Gastrocnemius medialis (tissue), 4 donors: ENCODE results near the gene SSX2IP. TPM values are rescaled to one million over a fixed set of nuclear protein-coding genes. Genes with fewer than 3 reads are reported as not detected.

Experiments used
- ATAC-seq, 2 donors: fragments of 150-250 bp; one replicate each; pipeline ENCODE4 v1.9.1; 2016
- DNase-seq, 2 donors: peaks; one replicate each; pipeline ENCODE4 v3.0.0-alpha.2; 2019
- H3K27ac ChIP-seq, 4 donors: fragments of 200-600 bp; sonication (generic); 1 replicate in 1 of 4; 2 replicates in 3 of 4; pipeline ENCODE4 v1.5.1; 2016 to 2018; ENCODE audit warnings: mild to moderate bottlenecking in 2 of 4, moderate library complexity in 1 of 4
- H3K27me3 ChIP-seq, 3 donors: fragments of 200-600 bp; sonication (generic) in 2 of 3; 1 replicate in 1 of 3; 2 replicates in 2 of 3; pipeline versions ENCODE4 v1.5.1 to v1.6.0; 2016 to 2019; ENCODE audit warnings: mild to moderate bottlenecking in 1 of 3, moderate library complexity in 1 of 3
- H3K36me3 ChIP-seq, 2 donors: fragments of 200-600 bp; sonication (generic) in 1 of 2; one replicate each; pipeline ENCODE4 v1.5.1; 2017 to 2018
- H3K4me1 ChIP-seq, 2 donors: fragments of 200-600 bp; sonication (generic) in 1 of 2; one replicate each; pipeline ENCODE4 v1.5.1; 2016 to 2017; ENCODE audit warnings: mild to moderate bottlenecking in 2 of 2
- H3K4me3 ChIP-seq, 4 donors: fragments of 200-600 bp; sonication (generic) in 3 of 4; 1 replicate in 1 of 4; 2 replicates in 3 of 4; pipeline ENCODE4 v1.5.1; 2016 to 2019; ENCODE audit warnings: mild to moderate bottlenecking in 2 of 4
- H3K9me3 ChIP-seq, 3 donors: fragments of 200-600 bp; sonication (generic) in 2 of 3; 1 replicate in 1 of 3; 2 replicates in 2 of 3; pipeline ENCODE4 v1.5.1; 2016 to 2019
- POLR2A ChIP-seq, 2 donors: fragments of 450-650 bp; IDR thresholded peaks; one replicate each; pipeline ENCODE4 v1.6.1; 2017; ENCODE audit warnings: antibody characterized with exemption in 2 of 2, mild to moderate bottlenecking in 2 of 2, moderate library complexity in 2 of 2
- in situ Hi-C, 4 donors: fragments of 200-750 bp; cut with MboI; loops; one replicate each; pipeline versions ENCODE4 v1.15.0 to v1.8.0; 2017; ENCODE audit warnings: low sequenced_read_pairs in 4 of 4
- intact Hi-C: fragments of 100-400 bp; cut with DNase I; formaldehyde crosslinking; loops from one replicate; pipeline ENCODE4 v1.15.1; 2023; ENCODE audit warnings: low total_unique reads
- total RNA-seq, 4 donors: library from RNA; depleted of rRNA; stranded (reverse); fragments of >200 nt; gene quantifications; one replicate each; pipeline versions ENCODE4 v1.1.0 to v1.2.3, GENCODE V29; 2016
- TF ChIP-seq, protein P1 (sequence below), 5 experiments: fragments of 450-650 bp in 3 of 5; fragments of 200-600 bp in 2 of 5; sonication (generic) in 2 of 5; IDR thresholded peaks in 4 of 5; conservative IDR thresholded peaks in 1 of 5; 1 replicate in 4 of 5; 2 replicates in 1 of 5; pipeline ENCODE4 v1.5.1; 2016 to 2019; ENCODE audit warnings: antibody characterized with exemption in 5 of 5, mild to moderate bottlenecking in 3 of 5, moderate library complexity in 3 of 5

SSX2IP gene
- total RNA-seq, 4 donors from 2014 or later: 3.5 to 7.0 (median 4.7) TPM

DNA sequence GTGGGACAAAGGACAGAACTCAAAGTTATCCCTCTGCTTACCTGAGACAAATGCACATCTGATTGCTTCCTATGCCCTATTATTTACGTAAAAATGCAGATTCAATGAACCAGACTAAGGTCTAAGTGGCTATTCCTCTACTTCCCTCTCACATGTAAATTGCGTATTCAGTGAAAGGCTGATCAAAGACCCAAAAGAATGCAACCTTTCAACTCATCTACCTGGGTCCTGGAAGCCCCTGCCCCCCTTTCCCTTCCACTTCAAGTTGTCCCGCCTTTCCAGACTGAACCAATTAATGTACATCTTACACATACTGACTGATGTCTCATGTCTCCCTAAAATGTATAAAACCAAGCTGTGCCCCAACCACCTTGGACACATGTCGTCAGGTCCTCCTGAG lies 14.6 kb downstream of the SSX2IP start:
- no peaks in the 10 kb centered on the region for H3K4me1 ChIP-seq
- H3K27ac ChIP-seq: no peak overlapping the region
- in situ Hi-C loops: loop anchor here in 1 of 4 donors (25.0 kb wide), 1 partner anchor 587 kb away; the partner anchor contains the start of gene C1orf52

GRCh38 chr1:84675106-84675505 lies 15.2 kb downstream of the SSX2IP start:
- no peak for TF ChIP-seq POLR2A (IDR thresholded peaks at IDR 0.05)
- no peaks in the 10 kb centered on the region for H3K9me3 ChIP-seq

More for the DNA sequence above, 14.6 kb downstream of the SSX2IP start:
- Histone ChIP-seq H3K9me3 (no peaks in the 10 kb centered on the region), H3K27me3 (no peaks in the 10 kb centered on the region), H3K4me3 (no peak overlapping the region), H3K36me3 (no peaks in the 10 kb centered on the region)
- ATAC-seq: no peak
- no peak for TF ChIP-seq POLR2A (IDR thresholded peaks at IDR 0.05)
- TF ChIP-seq, protein P1, sequence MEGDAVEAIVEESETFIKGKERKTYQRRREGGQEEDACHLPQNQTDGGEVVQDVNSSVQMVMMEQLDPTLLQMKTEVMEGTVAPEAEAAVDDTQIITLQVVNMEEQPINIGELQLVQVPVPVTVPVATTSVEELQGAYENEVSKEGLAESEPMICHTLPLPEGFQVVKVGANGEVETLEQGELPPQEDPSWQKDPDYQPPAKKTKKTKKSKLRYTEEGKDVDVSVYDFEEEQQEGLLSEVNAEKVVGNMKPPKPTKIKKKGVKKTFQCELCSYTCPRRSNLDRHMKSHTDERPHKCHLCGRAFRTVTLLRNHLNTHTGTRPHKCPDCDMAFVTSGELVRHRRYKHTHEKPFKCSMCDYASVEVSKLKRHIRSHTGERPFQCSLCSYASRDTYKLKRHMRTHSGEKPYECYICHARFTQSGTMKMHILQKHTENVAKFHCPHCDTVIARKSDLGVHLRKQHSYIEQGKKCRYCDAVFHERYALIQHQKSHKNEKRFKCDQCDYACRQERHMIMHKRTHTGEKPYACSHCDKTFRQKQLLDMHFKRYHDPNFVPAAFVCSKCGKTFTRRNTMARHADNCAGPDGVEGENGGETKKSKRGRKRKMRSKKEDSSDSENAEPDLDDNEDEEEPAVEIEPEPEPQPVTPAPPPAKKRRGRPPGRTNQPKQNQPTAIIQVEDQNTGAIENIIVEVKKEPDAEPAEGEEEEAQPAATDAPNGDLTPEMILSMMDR (IDR thresholded peaks at IDR 0.05 in 4 of 5, conservative IDR thresholded peaks at IDR 0.05 in 1 of 5): no peak
- intact Hi-C loops: no loop called here
- DNase-seq: no peak

DNA sequence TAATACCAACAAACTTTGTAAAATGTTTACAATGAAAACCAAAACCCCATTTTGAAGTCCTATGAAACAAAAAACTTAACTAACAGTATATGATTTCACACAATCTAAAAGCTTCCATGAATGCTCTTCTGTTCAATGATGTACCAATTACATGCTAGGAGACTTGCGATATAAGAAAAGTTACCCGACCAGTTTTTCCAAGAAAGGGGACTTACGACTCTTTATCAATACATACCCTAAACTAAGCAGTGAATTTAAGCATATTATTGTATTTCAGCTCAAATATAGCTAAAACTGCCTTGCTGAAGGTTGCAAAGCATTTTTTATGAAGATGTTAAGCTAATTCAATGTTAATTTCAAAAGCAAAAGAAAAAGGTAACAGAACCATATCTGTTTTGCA lies 15.6 kb downstream of the SSX2IP start:
- ATAC-seq (no peak), DNase-seq (no peak)
- in situ Hi-C loops: loop anchor here in 1 of 4 donors (25.0 kb wide), 1 partner anchor 588 kb away; the partner anchor contains the start of gene C1orf52
- H3K9me3 ChIP-seq: no peaks in the 10 kb centered on the region
- no peak overlapping the region for H3K27ac ChIP-seq
- intact Hi-C loops: no loop called here
- no peak for TF ChIP-seq POLR2A (IDR thresholded peaks at IDR 0.05)
- TF ChIP-seq, protein P1 (IDR thresholded peaks at IDR 0.05 in 4 of 5, conservative IDR thresholded peaks at IDR 0.05 in 1 of 5): no peak
- no peaks in the 10 kb centered on the region for H3K27me3 ChIP-seq
- no peaks in the 10 kb centered on the region for H3K36me3 ChIP-seq
- no peaks in the 10 kb centered on the region for H3K4me1 ChIP-seq
- H3K4me3 ChIP-seq: no peak overlapping the region

More at GRCh38 chr1:84675106-84675505, 15.2 kb downstream of the SSX2IP start:
- ATAC-seq (no peak), DNase-seq (no peak)
- in situ Hi-C loops (loop anchor here in 1 of 4 donors (25.0 kb wide), 1 partner anchor 587 kb away; the partner anchor contains the start of gene C1orf52), intact Hi-C loops (no loop called here)
- H3K4me3 ChIP-seq: no peak overlapping the region
- no peaks in the 10 kb centered on the region for H3K4me1 ChIP-seq
- H3K27ac ChIP-seq: no peak overlapping the region
- H3K27me3 ChIP-seq: no peaks in the 10 kb centered on the region
- H3K36me3 ChIP-seq: no peaks in the 10 kb centered on the region

DNA sequence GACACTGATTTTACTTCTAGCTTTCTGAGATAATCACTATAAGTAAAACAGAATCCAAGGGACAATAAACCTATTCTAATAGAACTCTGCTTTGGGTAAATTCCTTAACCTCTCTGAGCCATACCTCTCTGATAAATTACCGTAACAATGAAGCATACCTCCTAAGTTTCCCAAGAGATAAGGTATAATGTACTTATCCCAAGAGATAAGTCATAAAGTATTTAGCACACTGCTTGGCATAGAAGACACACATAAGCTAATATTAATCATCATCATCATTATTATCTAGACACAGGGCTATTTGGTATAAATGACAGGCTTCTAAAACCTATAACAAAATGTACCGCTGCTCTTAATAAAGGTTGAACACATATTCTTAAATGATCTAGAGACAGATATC lies 16.2 kb downstream of the SSX2IP start:
- Histone ChIP-seq H3K9me3 (no peaks in the 10 kb centered on the region), H3K27me3 (no peaks in the 10 kb centered on the region), H3K4me1 (no peaks in the 10 kb centered on the region), H3K4me3 (no peak overlapping the region), H3K27ac (no peak overlapping the region), H3K36me3 (no peaks in the 10 kb centered on the region)
- no peak for DNase-seq
- intact Hi-C loops (no loop called here), in situ Hi-C loops (no loop called here)
- TF ChIP-seq POLR2A (IDR thresholded peaks at IDR 0.05): no peak
- TF ChIP-seq, protein P1 (IDR thresholded peaks at IDR 0.05 in 4 of 5, conservative IDR thresholded peaks at IDR 0.05 in 1 of 5): no peak
- ATAC-seq: no peak

DNA sequence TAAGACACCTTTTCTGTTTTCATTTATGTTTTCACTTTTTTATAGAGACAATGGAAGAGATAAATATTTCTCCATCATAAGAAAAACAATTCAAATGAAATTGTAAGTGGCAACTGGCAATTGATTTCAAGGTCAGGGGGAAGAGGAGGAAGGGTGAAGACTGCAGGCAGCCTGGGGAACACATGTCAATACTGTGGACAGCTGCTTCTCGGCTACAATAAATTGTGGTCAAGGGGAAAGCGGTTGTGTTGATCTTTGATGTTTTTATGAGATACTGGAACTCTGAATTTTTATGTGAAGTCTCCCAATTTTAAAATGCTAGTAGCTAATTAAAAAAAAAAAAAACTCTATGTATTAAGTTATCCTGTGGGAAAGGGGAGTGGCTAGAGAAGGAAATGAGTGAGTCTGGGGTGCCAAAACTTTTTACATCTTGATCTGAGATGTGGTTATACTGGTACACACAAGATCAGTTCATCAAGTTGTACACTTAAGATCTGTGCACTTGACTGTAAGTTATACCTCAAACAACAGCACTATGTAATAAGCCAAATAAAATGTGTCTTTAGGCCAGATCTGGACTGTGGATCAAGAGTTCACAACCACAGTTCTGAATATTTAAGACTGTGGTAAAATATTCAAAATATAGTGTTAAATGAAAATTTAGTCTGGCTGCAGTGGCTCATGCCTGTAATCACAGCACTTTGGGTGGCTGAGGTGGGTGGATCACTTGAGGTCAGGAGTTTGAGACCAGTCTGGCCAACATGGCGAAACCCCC lies 18.0 kb downstream of the SSX2IP start:
- TF ChIP-seq POLR2A (IDR thresholded peaks at IDR 0.05): no peak
- TF ChIP-seq, protein P1 (IDR thresholded peaks at IDR 0.05 in 4 of 5, conservative IDR thresholded peaks at IDR 0.05 in 1 of 5): no peak
- ATAC-seq (no peak), DNase-seq (no peak)
- H3K27ac ChIP-seq: no peak overlapping the region
- H3K4me1 ChIP-seq: no peaks in the 10 kb centered on the region
- no peaks in the 10 kb centered on the region for H3K27me3 ChIP-seq
- intact Hi-C loops (no loop called here), in situ Hi-C loops (no loop called here)
- H3K4me3 ChIP-seq: no peak overlapping the region
- H3K9me3 ChIP-seq: no peaks in the 10 kb centered on the region
- H3K36me3 ChIP-seq: no peaks in the 10 kb centered on the region
